HepG2 (cell line): ENCODE data around the gene SLC12A3. TPM values are rescaled to one million over a fixed set of nuclear protein-coding genes. Genes with fewer than 3 reads are reported as not detected.

Source experiments
- ATAC-seq: fragments of 200-7000 bp; cut with Tn5 transposase; 3 replicates; pipeline ENCODE4 v1.9.1; 2020; ENCODE audit warnings: mild to moderate bottlenecking, moderate library complexity
- BruUV-seq: library from RNA; stranded (reverse); fragments of 400-500 nt; replicated peaks from 2 replicates; lab custom pipeline; 2021; lab: Mats Ljungman, UMichigan
- CTCF ChIA-PET: fragments of 300-600 bp; formaldehyde crosslinking; extraction: SDS; loops from one replicate; lab custom pipeline; 2021; ENCODE audit warnings: low total read pairs, inconsistent platforms, low intra/inter-chr PET ratio; lab: Yijun Ruan, JAX
- POLR2A ChIA-PET: fragments of 350-600 bp; sonication (Branson Sonifier 250); formaldehyde crosslinking; loops from one replicate; lab custom pipeline; 2020; ENCODE audit warnings: antibody characterized with exemption, inconsistent platforms; lab: Yijun Ruan, JAX
- DNase-seq: peaks from one replicate; pipeline ENCODE4 v3.0.0-alpha.2; 2015; ENCODE audit warnings: low spot score
- FAIRE-seq: peaks from 3 replicates; lab custom pipeline; 2011; peaks lifted over from hg19 to GRCh38; lab: Jason Lieb, UNC
- H2AFZ ChIP-seq: one replicate; pipeline ENCODE4 v1.6.1; 2011; ENCODE audit warnings: low read length, inconsistent platforms
- H3K27ac ChIP-seq: fragments of 300-600 bp; 3 replicates; pipeline ENCODE4 v1.8.0; 2011; ENCODE audit warnings: mixed run types, mild to moderate bottlenecking, mixed read lengths, low read length, inconsistent platforms; ENCODE audit not compliant: insufficient read depth; ENCODE audit errors: extremely low read length
- H3K27me3 ChIP-seq, 2 experiments: fragments of 200-600 bp in 1 of 2; 2 replicates in 1 of 2; 3 replicates in 1 of 2; pipeline versions ENCODE4 v1.6.0 to v1.8.0; 2011; ENCODE audit warnings: low read length in 2 of 2, mild to moderate bottlenecking in 2 of 2, moderate library complexity in 2 of 2, inconsistent platforms in 1 of 2; ENCODE audit not compliant: insufficient read depth in 2 of 2, control insufficient read depth in 1 of 2
- H3K36me3 ChIP-seq, 2 experiments: fragments of 200-600 bp in 1 of 2; replicated peaks in 1 of 2; 2 replicates in 1 of 2; 3 replicates in 1 of 2; pipeline versions ENCODE4 v1.5.1 to v1.8.0; 2011; ENCODE audit warnings: low read length in 2 of 2, inconsistent platforms in 1 of 2; ENCODE audit not compliant: insufficient read depth in 2 of 2, control insufficient read depth in 1 of 2
- H3K4me1 ChIP-seq: 2 replicates; pipeline ENCODE4 v1.5.1; 2012; ENCODE audit warnings: low read length, inconsistent platforms; ENCODE audit not compliant: insufficient read depth
- H3K4me2 ChIP-seq: 2 replicates; pipeline ENCODE4 v1.6.0; 2011; ENCODE audit warnings: low read depth, low read length, inconsistent platforms
- H3K4me3 ChIP-seq, 3 experiments: fragments of 200-600 bp in 1 of 3; sonication (generic), shearing (Covaris generic) in 1 of 3; replicated peaks in 1 of 3; 2 replicates each; pipeline ENCODE4 v1.5.1; 2011 to 2016; ENCODE audit warnings: low read length in 3 of 3, inconsistent platforms in 2 of 3, low read depth in 2 of 3, mild to moderate bottlenecking in 2 of 3, control low read depth in 1 of 3, mixed read lengths in 1 of 3; ENCODE audit not compliant: insufficient read depth in 1 of 3
- H3K79me2 ChIP-seq: one replicate; pipeline ENCODE4 v1.6.1; 2011; ENCODE audit warnings: low read length, inconsistent platforms; ENCODE audit not compliant: insufficient read depth
- H3K9ac ChIP-seq: 2 replicates; pipeline ENCODE4 v1.6.0; 2011; ENCODE audit warnings: mild to moderate bottlenecking, low read depth, low read length, inconsistent platforms; ENCODE audit not compliant: insufficient read depth
- H3K9me3 ChIP-seq: 2 replicates; pipeline ENCODE4 v1.5.1; 2012; ENCODE audit warnings: mild to moderate bottlenecking, low read length
- H4K20me1 ChIP-seq: 2 replicates; pipeline ENCODE4 v1.6.0; 2011; ENCODE audit warnings: inconsistent platforms, mild to moderate bottlenecking, low read length, moderate library complexity; ENCODE audit not compliant: insufficient read depth
- FOSL2 ChIP-seq: sonication (generic); formaldehyde crosslinking; IDR thresholded peaks from 2 replicates; pipeline ENCODE4 v1.4.0; 2020; ENCODE audit warnings: missing genetic modification reagents
- GABPA ChIP-seq, 2 experiments: IDR thresholded peaks; 2 replicates each; pipeline ENCODE4 v1.6.1; 2011 to 2016; ENCODE audit warnings: low read depth in 2 of 2, low read length in 1 of 2, missing biosample characterization in 1 of 2, missing genetic modification characterization in 1 of 2
- HNF4G ChIP-seq, 2 experiments: sonication (generic) in 1 of 2; formaldehyde crosslinking in 1 of 2; IDR thresholded peaks; 2 replicates each; pipeline versions ENCODE4 v1.4.0 to v1.6.1; 2011 to 2020; ENCODE audit warnings: borderline replicate concordance in 2 of 2, low read depth in 2 of 2, mild to moderate bottlenecking in 2 of 2, low read length in 1 of 2, missing genetic modification reagents in 1 of 2, moderate library complexity in 1 of 2
- HNRNPH1 ChIP-seq: fragments of 200-400 bp; formaldehyde crosslinking; optimal IDR thresholded peaks from 2 replicates; pipeline ENCODE3; 2017; ENCODE audit warnings: mild to moderate bottlenecking, low read depth, low read length
- ISL2 ChIP-seq: sonication (generic); formaldehyde crosslinking; IDR thresholded peaks from 2 replicates; pipeline ENCODE4 v1.5.0; 2020; ENCODE audit warnings: missing genetic modification reagents
- JDP2 ChIP-seq: sonication (generic); formaldehyde crosslinking; IDR thresholded peaks from 2 replicates; pipeline ENCODE4 v1.8.1; 2022; ENCODE audit warnings: missing genetic modification reagents, borderline replicate concordance
- KDM1A ChIP-seq: IDR thresholded peaks from 2 replicates; pipeline ENCODE4 v1.6.1; 2016; ENCODE audit warnings: missing compliant biosample characterization
- NR2C2 ChIP-seq: sonication (generic); formaldehyde crosslinking; IDR thresholded peaks from 2 replicates; pipeline ENCODE4 v1.4.0; 2020; ENCODE audit warnings: missing genetic modification reagents, mild to moderate bottlenecking, moderate library complexity, borderline replicate concordance
- NR2F1 ChIP-seq, 2 experiments: fragments of 450-650 bp in 1 of 2; formaldehyde crosslinking in 1 of 2; IDR thresholded peaks; 2 replicates each; pipeline versions ENCODE4 v1.5.0 to v1.6.1; 2016 to 2020; ENCODE audit warnings: mild to moderate bottlenecking in 1 of 2, missing compliant biosample characterization in 1 of 2, missing genetic modification reagents in 1 of 2, moderate library complexity in 1 of 2
- NR2F6 ChIP-seq, 2 experiments: IDR thresholded peaks; 2 replicates each; pipeline ENCODE4 v1.6.1; 2016; ENCODE audit warnings: antibody characterized with exemption in 1 of 2, mild to moderate bottlenecking in 1 of 2
- NRL ChIP-seq: sonication (generic); formaldehyde crosslinking; IDR thresholded peaks from 2 replicates; pipeline ENCODE4 v1.5.0; 2020; ENCODE audit warnings: missing genetic modification reagents, mild to moderate bottlenecking, moderate library complexity, borderline replicate concordance
- RARA ChIP-seq: IDR thresholded peaks from 2 replicates; pipeline ENCODE4 v1.6.1; 2016; ENCODE audit warnings: missing genetic modification reagents, missing compliant biosample characterization
- RXRA ChIP-seq: sonication (generic); formaldehyde crosslinking; IDR thresholded peaks from 2 replicates; pipeline ENCODE4 v1.5.1; 2020; ENCODE audit warnings: missing genetic modification reagents
- THYN1 ChIP-seq: sonication (generic); formaldehyde crosslinking; IDR thresholded peaks from 2 replicates; pipeline ENCODE4 v1.8.1; 2023; ENCODE audit warnings: low read depth, mild to moderate bottlenecking, moderate library complexity, missing genetic modification reagents, borderline replicate concordance
- U2AF1 ChIP-seq: fragments of 200-400 bp; formaldehyde crosslinking; optimal IDR thresholded peaks from 2 replicates; pipeline ENCODE3; 2017; ENCODE audit warnings: mild to moderate bottlenecking, low read depth, low read length
- ZBTB44 ChIP-seq: sonication (generic); formaldehyde crosslinking; IDR thresholded peaks from 2 replicates; pipeline ENCODE4 v1.4.0; 2020; ENCODE audit warnings: missing genetic modification reagents
- ZFP36 ChIP-seq: fragments of 150-350 bp; IDR thresholded peaks from 2 replicates; pipeline ENCODE4 v1.6.1; 2018; ENCODE audit warnings: borderline replicate concordance, low read length, low read depth; ENCODE audit not compliant: partially characterized antibody
- ZNF710 ChIP-seq: sonication (generic); formaldehyde crosslinking; IDR thresholded peaks from 2 replicates; pipeline ENCODE4 v1.5.0; 2020; ENCODE audit warnings: mild to moderate bottlenecking, missing genetic modification reagents, borderline replicate concordance
- ZNF720 ChIP-seq: sonication (generic); formaldehyde crosslinking; IDR thresholded peaks from 2 replicates; pipeline ENCODE4 v1.4.0; 2020; ENCODE audit warnings: missing genetic modification reagents
- ZNF883 ChIP-seq: sonication (generic); formaldehyde crosslinking; IDR thresholded peaks from 2 replicates; pipeline ENCODE4 v1.5.1; 2020; ENCODE audit warnings: mild to moderate bottlenecking, missing genetic modification reagents; ENCODE audit errors: not compliant biosample characterization
- WGBS: methylation state at CpG from one replicate; pipeline ENCODE4 v1.1.6; 2017; ENCODE audit warnings: low lambda C conversion rate; 5-methylcytosine and 5-hydroxymethylcytosine counted together
- in situ Hi-C: cut with HindIII; loops from 2 replicates; pipeline ENCODE4 v1.10.0; 2017; ENCODE audit warnings: low pct_unique_long_range_greater_than_20kb; ENCODE audit not compliant: extremely low pct_ligation_motif_present
- intact Hi-C: fragments of 100-400 bp; cut with micrococcal nuclease; formaldehyde crosslinking; loops from one replicate; pipeline ENCODE4 v1.10.0; 2022; ENCODE audit not compliant: unreplicated experiment
- polyA plus RNA-seq, 8 experiments: library from polyadenylated mRNA; depleted of rRNA in 3 of 8; stranded (reverse) in 7 of 8; unstranded in 1 of 8; fragments of >200 nt; fragmentation: Illumina TruSeq in 4 of 8; extraction: Trizol in 4 of 8; gene quantifications; 2 replicates each; pipeline versions ENCODE4 v1.2.1 to v1.2.3, GENCODE V29; 2011 to 2016; ENCODE audit warnings: low read depth in 4 of 8, missing spikeins in 1 of 8, mixed read lengths in 1 of 8; ENCODE audit not compliant: insufficient read depth in 1 of 8
- total RNA-seq, 5 experiments: library from RNA; depleted of rRNA; stranded (reverse); fragments of >200 nt; fragmentation: Illumina TruSeq; extraction: Trizol; gene quantifications; 2 replicates each; pipeline ENCODE4 v1.2.3, GENCODE V29; 2016; ENCODE audit warnings: low read depth in 1 of 5

The SLC12A3 gene
- total and polyA plus RNA-seq, 2 of the 13 experiments (the other 11 are each of a cell fraction or from before 2014, with no cell fraction given), result 6.2 TPM; not detected in 1

- Histone ChIP-seq H3K4me1 (no peaks in the 10 kb centered on the region; the same call in 1 of the 2 replicates), H3K9ac (no peak overlapping the region), H3K36me3 (no peaks in the 10 kb centered on the region), H3K4me3 (no peak overlapping the region), H4K20me1 (no peaks in the 10 kb centered on the region), H3K27ac (no peak overlapping the region), H3K4me2 (no peak overlapping the region), H2AFZ (no peak overlapping the region), H3K27me3 (peaks cover 0 to 2% of the 10 kb centered on the region in 2 experiments; a peak in 1 of 5 replicates), H3K79me2 (no peaks in the 10 kb centered on the region), H3K9me3 (no peaks in the 10 kb centered on the region)
- 35% methylated on average over 8 of the region's 9 CpGs for WGBS
- BruUV-seq, result no TSS peak
- FAIRE-seq, result no peak
- ChIA-PET CTCF (no interaction called here), POLR2A (interaction anchor here (1.3 kb wide), 1 partner anchor 46 kb away, joined by 3 read pairs; no protein-coding TSS in a partner anchor)
- ATAC-seq, result no peak; the same call in 2 of the 3 replicates
- intact Hi-C loops (no loop called here), in situ Hi-C loops (no loop called here)
- no peak for DNase-seq
- TF ChIP-seq ZBTB44 (CRISPR knock-in tag) (no peak), FOSL2 (CRISPR knock-in tag) (peak; percentile 65), ZNF710 (CRISPR knock-in tag) (no peak), NR2F6 (IDR thresholded peaks at IDR 0.05) (no peak), NR2F6 (CRISPR knock-in tag; IDR thresholded peaks at IDR 0.05) (peak; percentile 23; the same call in 1 of the 2 replicates), RARA (CRISPR knock-in tag) (peak; percentile 60), RXRA (0 out of 2 replicates have a peak, but pooled peaks have one; percentile 40), NR2C2 (no peak), NR2F1 (CRISPR knock-in tag; IDR thresholded peaks at IDR 0.05) (peak; percentile 30 to 86; a peak in 2 of 4 replicates), HNRNPH1 (no peak), ZNF883 (CRISPR knock-in tag) (no peak), JDP2 (CRISPR knock-in tag) (no peak), KDM1A (0 out of 2 replicates have a peak, but pooled peaks have one; percentile 51), HNF4G (IDR thresholded peaks at IDR 0.05; ENCODE audit: borderline replicate concordance, low read depth, low read length) (no peak), HNF4G (CRISPR knock-in tag; IDR thresholded peaks at IDR 0.05; ENCODE audit: borderline replicate concordance, low read depth) (no peak), ZNF720 (CRISPR knock-in tag) (no peak), NRL (CRISPR knock-in tag) (0 out of 2 replicates have a peak, but pooled peaks have one; percentile 8), ISL2 (CRISPR knock-in tag) (no peak), THYN1 (CRISPR knock-in tag) (no peak), GABPA (IDR thresholded peaks at IDR 0.05; ENCODE audit: low read depth, low read length) (no peak), GABPA (CRISPR knock-in tag; IDR thresholded peaks at IDR 0.05; ENCODE audit: low read depth) (no peak), ZFP36 (peak; percentile 91), U2AF1 (no peak)
These were observed 20.6 kb downstream of the SLC12A3 start for GRCh38 chr16:56885446-56886162.
